Measurements from ENCODE around the gene TMTC1.

The TMTC1 gene

DNA sequence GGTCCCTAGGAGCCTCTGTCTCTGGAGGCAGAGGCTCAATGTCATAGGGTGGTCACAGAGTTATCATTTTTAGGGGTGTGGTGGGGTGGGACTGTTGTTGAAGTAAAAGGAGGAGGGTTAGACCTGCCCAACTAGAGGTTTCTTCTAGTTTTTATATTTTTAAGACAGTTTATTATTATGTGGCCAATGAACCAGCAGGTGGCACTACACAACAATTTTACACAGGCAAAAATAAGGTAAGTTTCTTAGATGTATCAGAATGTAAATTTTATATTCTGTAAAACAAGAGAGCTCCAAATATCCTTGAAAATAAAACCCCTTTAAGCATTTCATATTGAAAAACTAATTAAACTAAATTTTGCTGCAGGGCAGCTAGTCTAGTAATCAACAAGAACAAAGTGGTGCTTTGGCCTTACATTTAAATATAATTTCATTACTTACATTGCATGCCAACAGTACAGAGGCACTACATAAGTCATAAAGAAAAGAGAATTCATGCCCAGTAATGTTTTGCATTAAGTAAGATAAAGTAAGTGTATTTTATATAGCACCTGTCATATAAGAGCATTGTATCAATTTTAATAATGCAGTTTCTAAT is 264.1 kb downstream of the TMTC1 start:
- DNase-seq: no peak

DNA sequence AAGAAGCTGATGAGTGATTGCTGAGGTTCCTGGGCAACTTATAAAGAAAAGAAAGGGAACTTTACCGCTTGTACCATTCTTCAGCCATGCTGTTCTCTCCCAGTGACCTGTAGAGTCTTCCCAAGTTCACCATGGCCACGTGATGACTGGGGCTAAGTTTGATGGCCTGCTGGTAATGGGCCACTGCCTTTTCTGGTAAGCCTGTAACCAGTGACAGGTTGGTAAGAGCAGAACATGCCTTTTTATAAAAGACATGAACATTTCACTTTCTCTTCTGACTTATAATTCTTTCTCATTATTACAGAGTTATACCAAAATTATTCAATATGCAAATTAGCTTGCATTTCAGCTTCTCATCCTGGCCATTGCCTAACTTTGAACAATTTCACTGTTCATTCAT is 265.3 kb downstream of the TMTC1 start:
- no peak for DNase-seq

DNA sequence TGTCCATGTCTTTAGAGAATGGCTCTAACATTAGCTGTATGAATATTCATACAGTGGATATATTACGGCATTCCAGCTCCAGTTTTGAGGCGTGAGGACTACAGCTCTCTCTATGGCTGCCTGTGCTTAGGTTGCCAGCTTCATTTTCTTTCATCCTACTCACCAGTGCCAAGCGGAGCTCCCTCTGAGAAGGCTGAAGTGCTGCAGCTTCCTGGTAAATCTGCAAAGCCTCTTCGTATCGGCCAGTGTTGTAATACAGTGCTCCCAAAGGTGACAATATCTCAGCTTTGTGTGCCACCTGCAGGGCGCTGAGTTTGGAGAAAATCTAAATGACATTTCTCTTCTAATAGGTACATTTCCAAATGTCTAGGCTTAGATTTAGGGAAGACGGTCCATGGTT is 266.5 kb downstream of the TMTC1 start:
- DNase-seq: no peak

DNA sequence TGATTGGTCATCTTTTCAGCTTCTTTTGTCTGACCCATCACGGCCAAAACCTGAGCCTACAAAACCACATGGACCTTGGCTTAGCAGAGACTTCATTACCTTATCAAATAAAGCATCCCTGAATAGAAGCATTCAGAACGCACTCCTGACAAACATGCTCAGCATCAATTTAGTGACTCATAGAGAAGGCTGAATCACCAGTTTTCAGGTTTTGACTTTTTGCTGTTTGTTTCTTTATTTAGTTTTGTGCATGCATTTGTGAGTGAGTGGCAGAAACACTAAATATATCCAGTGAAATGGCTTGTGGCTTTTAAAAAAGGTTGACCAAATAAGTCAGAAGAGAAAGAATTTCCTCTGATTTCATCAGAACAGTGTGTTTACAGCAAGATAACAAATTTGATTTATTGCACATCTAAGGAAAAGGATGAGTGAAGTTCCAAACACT is 267.3 kb downstream of the TMTC1 start:
- DNase-seq: no peak

DNA sequence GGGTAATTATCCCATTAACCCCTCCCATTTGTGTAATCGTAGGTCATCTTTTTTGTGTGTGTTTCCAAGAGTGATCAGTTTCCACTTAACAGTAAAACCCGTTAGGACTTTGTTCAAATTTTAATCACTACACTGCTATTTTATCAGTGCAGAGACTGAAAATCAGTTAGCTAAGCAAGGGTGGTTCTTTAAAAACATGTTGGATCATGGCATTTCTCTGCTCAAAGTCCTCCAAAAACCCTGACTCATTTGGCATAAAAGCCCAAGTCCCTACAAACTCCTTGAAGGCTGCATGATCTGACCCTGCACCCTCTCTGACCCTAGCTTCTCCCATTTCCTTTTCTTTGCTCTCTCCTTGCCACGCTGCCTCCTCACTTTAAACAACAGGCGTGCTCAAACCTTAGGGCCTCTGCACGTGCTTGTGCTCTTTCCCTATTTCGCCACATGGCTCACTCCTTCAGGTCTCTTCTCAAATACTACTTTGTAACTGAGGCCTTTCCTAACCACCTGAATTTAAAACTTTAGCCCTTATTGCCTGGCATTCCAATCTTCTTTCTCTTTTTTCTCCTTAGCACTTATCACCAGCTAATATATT is 273.1 kb downstream of the TMTC1 start:
- DNase-seq: no peak

DNA sequence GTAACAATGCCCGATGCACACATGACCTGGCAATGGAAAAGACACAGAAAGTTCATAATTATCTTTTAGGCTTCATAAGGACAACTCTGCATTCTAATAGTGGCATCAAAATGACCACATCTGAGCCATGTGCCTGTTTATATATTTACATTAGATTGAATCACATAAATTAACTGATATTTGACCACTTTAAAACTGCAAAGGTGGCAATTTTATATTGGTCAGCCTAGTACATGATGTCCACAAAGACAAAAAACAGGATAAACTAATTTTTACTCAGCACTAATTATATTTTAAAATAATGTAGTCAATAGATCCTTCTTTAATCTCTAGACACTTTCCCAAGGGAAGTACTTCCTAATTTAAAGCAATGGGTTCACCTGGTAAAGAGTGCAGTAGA is 274.2 kb downstream of the TMTC1 start:
- DNase-seq: no peak

DNA sequence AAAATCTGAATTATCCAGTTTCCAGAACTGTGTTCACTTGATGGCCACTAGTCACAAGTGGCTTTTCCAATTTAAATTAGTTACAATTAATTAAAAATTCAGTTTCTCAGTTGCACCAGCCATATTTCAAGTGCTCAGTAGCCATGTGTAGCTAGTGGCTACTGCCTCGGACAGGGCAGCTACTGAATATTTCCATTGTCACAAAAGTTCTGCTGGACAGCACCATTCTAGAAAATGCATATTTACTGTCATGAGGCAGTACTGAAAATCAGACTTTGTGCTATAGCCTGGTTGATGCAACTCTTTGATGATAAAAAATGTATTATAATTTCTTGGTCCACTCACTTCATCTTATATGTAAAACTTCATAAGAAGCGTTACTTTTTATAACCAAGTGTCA is 274.8 kb downstream of the TMTC1 start:
- DNase-seq: no peak

DNA sequence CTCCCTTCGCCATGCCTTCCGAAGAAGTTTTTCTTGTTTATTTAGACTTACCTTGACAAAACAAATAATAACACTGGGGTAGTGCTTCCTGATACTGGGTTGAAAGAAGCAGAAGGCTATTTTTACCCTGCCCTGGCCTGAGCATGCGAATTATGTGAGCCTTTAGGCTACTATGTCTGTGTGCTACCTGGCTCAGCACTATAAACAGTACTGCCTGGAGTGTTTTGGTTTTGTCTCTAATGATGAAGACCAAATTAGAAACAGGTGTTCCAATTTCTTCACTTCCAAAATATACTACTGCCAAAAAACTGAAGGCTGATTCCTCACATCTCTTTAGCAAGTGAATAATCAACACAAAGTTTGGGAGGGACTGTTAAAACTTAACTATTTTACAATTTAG is 278.6 kb downstream of the TMTC1 start:
- DNase-seq: no peak

DNA sequence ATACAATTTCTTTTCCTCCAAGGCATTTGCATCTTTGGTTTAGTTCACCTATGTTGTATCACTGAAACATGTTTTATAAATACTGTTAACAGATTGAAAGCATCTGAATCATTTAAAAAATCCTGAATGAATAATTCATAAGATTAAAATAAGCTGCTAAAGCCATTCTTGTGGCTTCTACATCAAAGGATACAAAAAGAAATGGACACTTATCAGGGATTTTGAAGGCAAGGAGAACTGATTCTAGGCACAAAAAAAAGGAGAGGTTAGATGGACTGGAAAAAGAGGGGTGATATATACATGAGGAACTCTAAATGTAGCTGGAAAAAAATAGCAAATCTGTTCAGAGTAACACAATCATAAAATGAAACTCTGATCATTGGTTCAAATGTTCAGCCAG is 280.5 kb downstream of the TMTC1 start:
- DNase-seq: no peak

DNA sequence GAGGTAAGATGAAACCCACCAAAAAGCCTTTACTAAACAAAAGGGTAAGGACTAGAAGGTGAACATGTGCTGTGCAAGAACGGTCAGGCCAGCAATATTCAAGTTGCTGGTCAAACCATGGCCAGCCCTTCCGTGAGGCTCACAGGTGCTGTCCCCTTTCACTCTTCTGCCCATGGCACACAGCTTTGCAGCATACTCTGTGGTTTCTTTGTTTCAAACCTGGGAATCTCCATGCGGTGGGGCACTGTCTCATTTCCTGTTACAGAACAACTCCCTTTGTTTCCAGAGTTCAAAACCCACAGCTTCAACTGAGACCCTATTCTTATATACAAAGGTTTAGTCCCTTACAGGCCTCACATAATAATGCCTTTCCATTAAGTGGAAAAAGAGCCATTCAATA is 284.5 kb downstream of the TMTC1 start:
- no peak for DNase-seq

DNA sequence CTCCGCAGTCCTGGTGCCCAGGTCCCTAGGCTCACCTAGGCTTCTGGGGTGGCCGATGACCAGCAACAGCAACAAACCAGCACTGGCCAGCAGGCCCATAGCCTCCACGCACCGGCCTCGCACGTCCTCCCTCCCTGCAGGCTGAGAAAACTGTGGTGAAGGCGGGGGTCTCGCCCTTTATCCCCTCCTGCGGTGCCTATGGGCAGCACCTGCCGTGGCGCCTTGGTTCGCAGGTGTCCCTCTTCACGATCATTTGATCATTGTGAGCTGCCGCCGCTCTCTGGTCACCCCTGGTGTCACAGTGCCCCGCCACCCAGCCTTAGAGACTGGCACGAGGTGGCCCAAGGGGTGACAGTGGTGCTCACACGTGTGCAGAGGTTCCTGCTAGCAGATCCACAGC is 286.2 kb downstream of the TMTC1 start, which contains the start of gene OVCH1:
OVCH1 (minus strand) TSS at position 99 of the 400 bp plus-strand sequence; CDS start at position 99, 0 bp downstream.
- DNase-seq: no peak

DNA sequence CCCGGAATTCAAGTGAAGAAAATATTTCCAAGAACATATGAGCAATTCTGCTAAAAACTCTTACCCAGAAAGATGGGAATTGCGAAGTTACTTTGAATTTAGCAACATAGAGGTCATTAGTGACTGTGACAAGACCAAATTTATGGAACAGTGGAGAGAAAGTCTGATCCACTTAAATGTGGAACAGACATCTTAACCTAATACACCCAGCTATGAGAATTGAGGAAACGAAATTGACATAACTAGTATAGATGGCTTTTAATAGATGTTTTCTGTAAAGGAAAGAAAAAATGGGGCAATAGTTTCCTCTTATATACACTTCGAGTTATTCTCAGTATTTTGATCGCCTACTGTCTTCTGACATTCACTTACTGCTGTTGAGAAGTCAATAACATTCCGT is 290.9 kb downstream of the TMTC1 start:
- DNase-seq: no peak

DNA sequence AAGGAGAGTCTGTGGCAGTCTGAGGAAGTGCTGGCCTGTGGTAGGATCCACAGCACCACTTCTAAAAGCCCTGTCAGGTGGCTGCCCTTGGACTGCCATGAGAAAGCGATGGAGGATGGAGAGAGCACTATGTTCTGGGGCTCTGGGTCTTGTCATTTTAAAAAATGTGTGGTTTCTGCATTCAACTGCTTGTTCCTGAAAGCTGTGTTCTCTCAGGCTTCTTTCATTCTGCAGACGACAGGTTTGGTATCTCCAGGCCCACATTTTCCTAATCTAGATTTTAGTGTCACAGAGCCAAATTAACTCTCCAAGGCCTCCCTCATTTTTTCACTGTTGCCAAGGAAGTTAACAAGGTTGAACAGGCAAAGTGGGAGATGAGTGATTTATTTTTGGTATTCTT is 296.8 kb downstream of the TMTC1 start:
- DNase-seq: no peak

DNA sequence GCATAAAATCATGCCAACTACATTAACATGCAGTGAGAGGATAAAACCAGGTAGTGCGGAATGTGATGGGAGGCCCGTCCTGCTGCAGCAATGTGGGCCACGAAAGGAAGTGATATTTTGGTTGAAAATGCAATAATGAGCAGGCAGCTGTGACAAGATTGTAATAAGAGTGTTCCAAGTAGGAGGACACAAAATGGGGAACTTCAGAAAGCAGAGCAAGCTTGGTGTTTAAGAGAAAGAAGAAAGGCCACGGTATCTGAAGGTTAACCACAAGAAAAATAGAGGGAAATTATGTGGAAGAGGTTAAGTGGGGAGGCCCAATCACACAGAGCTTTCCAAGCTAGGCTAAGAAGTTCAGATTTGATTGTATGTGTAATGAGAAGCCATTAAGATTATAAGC is 320.5 kb downstream of the TMTC1 start:
- DNase-seq: no peak

DNA sequence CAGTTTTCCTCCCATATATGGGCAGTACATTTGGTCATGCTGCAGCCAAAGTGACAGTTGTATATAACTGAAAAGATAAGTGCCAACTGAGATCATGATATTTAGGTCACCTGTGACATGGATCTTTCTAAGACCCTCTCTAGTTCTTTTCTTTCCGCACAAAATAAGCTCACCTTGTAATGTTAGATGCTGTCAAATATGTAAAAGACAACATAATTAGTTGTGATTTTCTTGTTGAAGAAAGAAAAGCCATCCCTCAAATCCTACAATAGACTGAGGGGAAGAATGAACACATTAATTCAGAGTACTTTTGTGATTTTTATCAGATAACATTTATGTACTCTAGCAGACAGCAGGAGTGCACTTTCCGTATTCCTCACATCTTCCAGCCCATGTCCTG is 323.7 kb downstream of the TMTC1 start:
- DNase-seq: no peak

DNA sequence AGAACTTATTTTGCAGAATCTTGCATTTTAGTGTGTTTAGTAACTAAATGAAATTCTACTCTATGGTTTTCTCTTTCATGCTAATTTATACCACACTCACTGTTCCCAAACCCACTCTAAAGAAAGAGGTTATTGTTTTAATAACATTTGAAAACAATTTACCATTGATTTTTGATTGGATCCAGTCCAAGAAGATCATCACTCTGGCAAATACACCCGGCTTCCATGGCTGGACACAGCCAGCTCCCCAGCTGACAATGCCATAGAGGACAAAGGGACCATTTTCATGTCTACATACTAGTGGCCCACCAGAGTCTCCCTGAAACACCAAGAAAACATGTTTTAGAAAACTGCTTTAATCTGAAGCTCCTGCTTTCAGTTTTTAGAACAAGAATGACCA is 328.7 kb downstream of the TMTC1 start:
- no peak for DNase-seq

DNA sequence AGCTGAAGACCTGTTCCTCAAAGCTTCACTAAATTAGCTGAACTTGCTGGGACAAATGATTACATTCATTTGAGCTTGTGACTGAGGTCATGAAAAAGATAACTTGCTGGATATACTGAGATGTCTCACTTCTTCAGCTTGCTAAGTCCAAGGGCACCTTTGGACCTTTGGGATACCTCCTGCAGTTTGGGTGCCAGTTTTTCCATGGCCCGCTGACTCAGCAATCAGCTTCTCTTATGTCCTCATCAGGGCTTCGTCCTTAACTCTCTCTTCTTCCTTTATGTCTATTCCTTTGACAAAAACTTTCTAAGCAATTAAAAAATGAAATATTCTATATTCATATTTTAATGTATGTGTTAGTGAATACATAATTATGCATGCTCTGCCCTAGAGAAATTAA is 331.9 kb downstream of the TMTC1 start:
- DNase-seq: no peak

All from GDM1 (cell line).